CD4-positive, alpha-beta T cell treated with Interleukin-1 beta for 1 hour (primary cell): ENCODE measurements around the gene HSD17B8.

Experiments
- DNase-seq, 2 donors: peaks; one replicate each; pipeline ENCODE4 v3.0.0-alpha.2; 2020 to 2022

HSD17B8 gene

DNA sequence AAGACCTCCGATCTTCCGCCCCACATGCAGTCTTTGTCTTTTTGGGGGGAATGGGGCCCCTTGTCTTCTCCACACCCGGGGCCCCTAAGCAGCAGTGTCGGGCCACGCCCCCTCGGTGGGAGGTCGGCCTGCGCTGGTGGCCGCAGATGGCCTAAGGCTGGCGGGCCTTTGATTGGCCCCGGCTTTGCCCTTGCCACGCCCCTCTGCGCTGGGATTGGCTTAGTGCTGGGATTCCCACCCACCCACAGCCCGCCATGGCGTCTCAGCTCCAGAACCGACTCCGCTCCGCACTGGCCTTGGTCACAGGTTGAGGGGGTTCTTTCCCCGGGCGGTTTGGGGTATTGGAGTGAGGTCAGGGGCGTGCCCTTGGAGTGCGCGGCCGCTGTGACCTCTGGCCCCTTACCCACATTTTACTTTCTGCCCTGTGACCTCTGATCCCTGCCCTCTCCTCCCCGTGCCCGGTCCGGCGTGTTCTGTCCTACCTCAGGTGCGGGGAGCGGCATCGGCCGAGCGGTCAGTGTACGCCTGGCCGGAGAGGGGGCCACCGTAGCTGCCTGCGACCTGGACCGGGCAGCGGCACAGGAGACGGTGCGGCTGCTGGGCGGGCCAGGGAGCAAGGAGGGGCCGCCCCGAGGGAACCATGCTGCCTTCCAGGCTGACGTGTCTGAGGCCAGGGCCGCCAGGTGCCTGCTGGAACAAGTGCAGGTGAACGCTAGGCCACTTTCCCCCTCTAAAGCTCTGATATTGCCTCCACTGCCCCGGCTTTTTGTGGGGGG lies at the start of gene HSD17B8:
TSS of gene HSD17B8 (plus strand) at position 241 of the 776 bp plus-strand sequence. CDS start at position 255, 14 bp downstream.
- DNase-seq: peak; percentile 93

- DNase-seq: no peak
These were observed 47.9 kb upstream of the HSD17B8 start for GRCh38 chr6:33156561-33156960.

DNA sequence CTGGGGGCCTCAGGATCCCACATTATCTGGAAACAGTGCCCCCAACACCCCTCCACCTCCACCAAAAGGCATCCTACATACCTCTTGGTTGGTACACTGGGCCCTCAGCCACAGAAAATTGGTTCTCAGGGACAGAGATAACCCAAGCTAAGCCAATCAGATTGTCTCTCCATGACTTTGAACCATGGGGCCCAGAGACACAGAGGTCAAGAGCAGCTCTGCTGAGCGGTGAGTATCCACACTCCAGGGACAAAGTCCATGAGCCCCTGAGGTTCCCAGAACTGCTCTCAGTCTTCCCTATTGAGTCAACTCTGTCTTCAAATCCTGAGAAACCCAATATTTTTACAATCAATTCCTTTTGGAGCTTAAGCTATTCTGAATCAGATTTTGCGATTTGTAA lies 47.5 kb upstream of the HSD17B8 start:
- DNase-seq: no peak

GRCh38 chr6:33160096-33160495 lies 44.4 kb upstream of the HSD17B8 start:
- no peak for DNase-seq

- DNase-seq: no peak
These were observed 43.6 kb upstream of the HSD17B8 start for GRCh38 chr6:33160728-33161344.

- DNase-seq: peak; percentile 83 to 85
These were observed 42.8 kb upstream of the HSD17B8 start for GRCh38 chr6:33161354-33162331.

DNA sequence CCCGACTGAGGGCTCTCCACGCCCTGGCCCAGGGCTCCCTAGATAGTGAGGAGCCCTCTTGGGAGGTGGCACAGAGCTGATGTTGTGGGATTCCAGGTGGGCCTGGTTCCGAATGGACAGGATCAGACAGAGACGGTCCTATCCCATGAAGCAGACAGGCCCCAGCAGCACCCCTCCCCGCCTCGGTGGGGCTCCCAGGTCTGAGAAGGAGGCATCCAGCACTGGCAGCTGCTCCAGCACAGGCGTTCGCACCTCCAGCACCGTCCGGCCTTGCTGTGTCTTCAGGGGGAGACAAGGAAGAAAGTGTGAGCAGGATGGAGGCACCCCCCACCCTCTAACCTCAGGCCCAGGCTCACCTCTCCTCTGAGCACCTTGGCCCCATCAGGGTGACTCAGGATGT lies 40.9 kb upstream of the HSD17B8 start:
- no peak for DNase-seq

GRCh38 chr6:33164176-33164575 lies 40.3 kb upstream of the HSD17B8 start:
- no peak for DNase-seq

- DNase-seq: no peak
These were observed 39.6 kb upstream of the HSD17B8 start for GRCh38 chr6:33164665-33165373.

- no peak for DNase-seq
These were observed 38.7 kb upstream of the HSD17B8 start for GRCh38 chr6:33165581-33166258.

DNA sequence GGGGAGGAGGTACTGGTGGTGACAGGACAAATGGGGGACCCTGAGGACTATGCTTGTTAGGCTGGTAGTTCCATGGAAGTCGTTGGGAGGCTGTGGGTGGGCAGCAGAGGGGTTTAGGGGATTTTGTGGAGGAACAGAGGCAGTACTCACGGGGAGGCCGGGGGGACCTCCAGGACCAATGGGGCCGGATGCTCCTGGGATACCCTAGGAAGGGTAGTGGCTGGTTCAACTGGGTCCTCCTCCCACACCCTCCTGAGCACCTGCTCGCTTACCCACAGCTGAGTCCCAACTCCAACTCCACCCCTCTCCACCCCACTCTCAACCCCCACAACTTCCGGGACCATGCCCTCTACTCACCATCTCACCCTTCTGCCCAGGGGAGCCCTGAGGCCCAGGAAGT lies 38.1 kb upstream of the HSD17B8 start:
- DNase-seq: no peak

- DNase-seq: no peak
These were observed 37.6 kb upstream of the HSD17B8 start for GRCh38 chr6:33166811-33167210.

- DNase-seq: no peak
These were observed 36.8 kb upstream of the HSD17B8 start for GRCh38 chr6:33167374-33168283.

DNA sequence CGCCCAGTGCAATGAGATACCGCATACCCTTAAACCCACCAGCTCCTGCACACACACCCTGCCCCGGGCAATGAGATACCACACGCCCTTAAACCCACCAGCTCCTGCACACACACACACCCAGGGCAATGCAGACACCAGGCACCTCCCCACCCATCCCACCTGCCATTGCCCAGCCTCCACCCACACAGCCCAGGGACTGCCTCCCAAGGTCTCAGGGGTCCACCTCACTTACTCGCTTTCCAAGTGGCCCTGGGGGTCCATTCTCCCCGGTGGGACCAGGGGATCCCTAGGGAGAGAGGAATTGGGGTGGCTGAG lies 36.2 kb upstream of the HSD17B8 start:
- DNase-seq: no peak

DNA sequence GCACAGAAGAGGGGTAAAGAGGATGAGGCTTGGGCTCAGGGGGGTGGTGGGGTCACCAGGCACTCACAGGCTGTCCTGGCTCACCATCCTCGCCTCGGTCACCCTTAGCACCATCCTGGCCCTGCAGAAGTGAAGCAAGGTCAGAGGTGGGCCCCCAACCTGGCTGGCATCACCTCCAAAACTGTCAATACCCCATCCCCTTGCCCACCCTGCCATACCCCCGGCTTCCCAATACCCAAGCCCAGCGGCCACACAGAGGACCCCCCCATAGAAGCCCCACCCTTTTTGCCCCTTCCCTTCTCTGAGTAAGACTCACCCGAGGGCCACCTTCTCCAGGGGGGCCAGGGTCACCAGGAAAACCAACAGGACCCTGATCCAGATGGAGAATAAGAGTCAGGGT lies 35.8 kb upstream of the HSD17B8 start:
- no peak for DNase-seq

DNA sequence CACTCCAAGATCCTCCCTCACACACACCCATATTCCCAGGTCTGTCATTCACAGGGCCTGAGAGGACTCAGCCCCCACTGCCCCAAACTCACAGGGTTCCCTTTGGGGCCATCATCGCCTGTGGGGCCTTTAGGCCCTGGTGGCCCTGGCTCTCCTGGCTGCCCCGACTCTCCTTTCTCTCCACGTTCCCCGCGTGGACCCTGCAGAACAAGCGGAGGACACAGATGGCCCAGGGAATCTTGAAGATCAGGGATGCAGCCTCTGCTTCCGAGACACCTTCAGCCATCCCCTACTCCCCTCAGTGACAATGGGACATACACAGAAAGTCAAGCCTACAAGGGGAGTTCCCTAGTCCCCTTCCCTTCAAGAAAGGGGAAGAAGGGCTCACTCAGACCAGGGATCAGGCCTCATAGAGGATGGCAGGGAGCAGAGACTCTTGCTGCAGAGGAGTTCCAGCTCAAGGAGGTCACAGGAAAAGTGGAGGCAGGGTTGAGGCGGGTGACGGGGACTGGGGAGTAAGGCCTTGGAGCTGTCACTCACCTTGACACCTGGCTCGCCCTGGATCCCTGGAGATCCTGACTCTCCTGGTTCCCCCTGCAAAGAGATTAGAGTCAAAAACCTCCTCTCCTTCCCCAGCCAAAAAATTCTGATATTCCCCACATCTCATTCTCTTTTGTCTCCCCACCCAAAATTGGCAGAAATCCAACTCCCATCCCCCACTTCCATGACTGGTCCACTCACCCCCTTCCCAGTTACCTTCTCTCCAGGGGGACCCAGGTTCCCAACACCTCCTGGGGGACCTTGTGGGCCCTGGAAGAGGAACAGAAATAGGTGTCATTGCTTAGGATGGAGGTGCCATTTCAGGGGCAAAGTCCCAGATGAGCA lies 34.9 kb upstream of the HSD17B8 start:
- no peak for DNase-seq

GRCh38 chr6:33170176-33171015 lies 34.1 kb upstream of the HSD17B8 start:
- no peak for DNase-seq

DNA sequence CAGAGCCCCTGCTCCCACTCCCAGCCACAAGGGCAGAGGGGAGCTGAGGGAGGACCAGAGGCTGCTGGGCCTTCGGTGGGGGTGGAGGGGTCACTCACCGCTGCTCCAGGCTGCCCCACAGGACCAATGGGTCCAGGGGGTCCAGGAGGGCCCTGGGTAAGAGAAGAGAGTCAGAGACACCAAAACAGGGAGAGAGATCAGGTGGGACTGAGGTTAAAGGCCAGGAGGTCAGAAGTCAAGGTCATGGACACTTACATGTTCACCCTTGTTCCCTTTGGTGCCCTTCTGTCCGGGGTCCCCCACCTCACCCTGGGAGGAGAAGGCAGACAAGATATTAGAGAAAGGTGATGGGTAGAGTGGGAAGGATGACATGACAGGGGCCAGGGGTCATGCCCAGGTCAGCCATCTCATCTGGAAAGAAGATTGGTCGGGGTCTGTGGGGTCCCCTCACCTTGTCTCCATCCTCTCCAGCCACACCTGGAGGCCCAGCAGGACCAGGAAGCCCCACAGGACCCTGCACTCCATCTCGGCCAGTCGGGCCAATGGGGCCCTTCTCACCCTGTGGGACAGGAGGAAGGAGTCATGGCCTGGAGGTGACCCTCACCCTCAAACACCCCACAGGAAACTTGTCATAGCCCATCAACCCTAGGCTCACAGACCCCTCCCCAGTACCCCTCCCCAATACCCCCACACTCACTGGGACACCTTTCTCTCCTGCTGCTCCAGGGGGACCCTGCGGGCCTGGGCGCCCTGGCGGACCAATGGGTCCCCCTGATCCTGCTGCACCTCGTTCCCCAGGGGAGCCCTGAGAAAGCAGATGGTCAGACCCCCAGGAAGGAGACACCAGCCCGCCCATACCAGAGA lies 33.2 kb upstream of the HSD17B8 start:
- no peak for DNase-seq
